ENCODE measurements around the gene RSBN1.
A peak's percentile ranks its signal among the peaks of the same experiment; 100 is the strongest.
"Not testable (repeated sequence)": the region's sequence is repeated elsewhere in the genome, so short reads cannot be mapped to it uniquely, and the experiment has no call there.

Gene RSBN1

DNA sequence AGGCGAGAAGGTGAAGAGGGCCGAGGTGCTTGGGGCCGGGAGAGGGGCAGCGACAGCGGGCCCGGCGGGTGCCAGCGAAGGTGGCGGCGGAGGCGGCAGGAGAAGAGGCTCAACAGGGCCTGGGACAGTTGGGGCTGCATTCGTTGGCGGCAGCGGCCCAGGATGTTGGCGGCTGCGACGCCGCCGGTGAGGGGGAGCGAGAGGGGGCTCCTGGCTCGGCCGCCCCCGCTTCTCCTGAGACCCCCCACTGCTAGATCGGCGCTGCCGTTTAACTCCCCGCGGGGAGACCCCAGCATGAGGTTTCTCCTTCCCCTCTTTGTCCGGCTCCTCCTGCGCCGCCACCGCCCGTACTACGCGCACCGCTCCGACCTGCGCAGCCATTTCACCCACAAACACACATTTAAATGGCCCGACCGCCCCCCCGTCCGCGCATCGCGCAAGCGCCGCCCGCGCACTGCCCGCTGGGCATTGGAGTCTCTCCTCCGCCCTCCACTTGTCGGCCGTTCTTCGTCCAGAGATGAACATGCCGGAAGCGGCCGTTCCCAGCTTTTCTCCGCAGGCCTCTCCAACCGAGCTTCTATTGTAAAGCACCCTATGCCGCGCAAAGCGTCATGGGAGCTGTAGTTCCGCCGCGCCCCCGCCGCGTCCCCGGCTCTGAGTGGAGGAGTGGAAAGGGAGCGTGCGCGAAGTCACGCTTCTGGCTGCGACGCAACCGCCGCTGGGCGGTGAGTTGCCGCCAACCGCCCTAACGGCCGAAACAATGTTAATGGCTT, at the start of gene RSBN1:
RSBN1 (minus strand) TSS at position 589 of the 773 bp plus-strand sequence; CDS start at position 525, 64 bp downstream.
- peak; percentile 100 for DNase-seq

- no peak for DNase-seq
Measured at GRCh38 chr1:113861641-113862040, 49.4 kb upstream of the RSBN1 start.

- DNase-seq = no peak
Measured at GRCh38 chr1:113860891-113861290, 48.6 kb upstream of the RSBN1 start.

- DNase-seq = no peak
Measured at GRCh38 chr1:113859478-113860175, 47.4 kb upstream of the RSBN1 start.

DNA sequence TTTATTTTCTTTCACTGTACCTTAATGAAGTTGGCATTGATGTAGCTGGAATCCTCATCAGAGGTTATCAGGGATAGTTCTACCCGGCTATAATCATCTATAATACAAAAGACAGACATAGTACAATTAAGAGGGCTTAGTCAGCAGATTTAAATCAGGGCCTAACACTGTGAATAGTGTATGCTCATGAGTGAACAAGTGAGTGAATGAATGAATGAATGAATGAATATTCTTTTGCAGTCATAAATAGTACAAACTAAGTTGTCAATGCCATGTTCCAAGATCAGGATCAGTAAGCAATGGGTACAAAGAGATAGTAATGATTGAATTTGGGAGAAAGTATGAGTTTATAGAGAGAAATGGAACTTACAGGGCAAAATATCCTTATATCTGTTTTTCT, 46.7 kb upstream of the RSBN1 start:
- DNase-seq = no peak

GRCh38 chr1:113858418-113858817, 46.1 kb upstream of the RSBN1 start:
- DNase-seq = no peak

- DNase-seq = no peak
Measured at GRCh38 chr1:113857776-113858175, 45.5 kb upstream of the RSBN1 start.

- no peak for DNase-seq
Measured at GRCh38 chr1:113856401-113856790, 44.1 kb upstream of the RSBN1 start.

DNA sequence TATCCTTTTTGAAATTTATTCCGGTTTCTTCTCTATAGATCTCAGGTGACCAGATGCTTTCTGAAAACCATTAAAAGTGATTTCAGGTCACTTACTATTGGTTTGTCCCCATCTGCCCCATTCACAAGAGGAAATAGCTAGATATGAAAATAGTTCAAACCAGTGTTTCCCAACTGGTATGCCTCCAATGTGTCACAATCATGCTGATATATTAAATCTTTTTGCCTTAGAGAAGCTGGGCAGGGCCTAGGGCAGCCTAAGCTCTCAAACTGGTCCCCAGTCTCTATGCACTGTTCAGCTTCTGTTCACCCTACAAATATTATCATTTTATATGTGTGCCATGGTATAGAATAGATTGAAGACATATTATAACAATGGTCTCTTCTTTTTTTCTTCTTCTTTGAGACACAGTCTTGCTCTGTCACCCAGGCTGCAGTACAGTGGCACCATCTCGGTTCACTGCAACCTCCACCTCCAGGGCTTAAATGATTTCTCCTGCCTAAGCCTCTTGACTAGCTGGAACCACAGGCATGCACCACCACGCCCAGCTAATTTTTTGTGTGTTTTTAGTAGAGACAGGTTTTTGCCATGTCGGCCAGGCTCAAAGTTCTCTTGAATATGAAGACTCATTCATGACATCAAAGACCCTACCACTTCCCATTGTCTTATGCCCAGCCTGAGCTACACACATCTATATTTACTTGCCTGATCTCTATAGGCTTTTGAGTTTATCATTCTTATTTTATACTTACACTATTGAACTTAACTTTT, 43.5 kb upstream of the RSBN1 start:
- no peak for DNase-seq

DNA sequence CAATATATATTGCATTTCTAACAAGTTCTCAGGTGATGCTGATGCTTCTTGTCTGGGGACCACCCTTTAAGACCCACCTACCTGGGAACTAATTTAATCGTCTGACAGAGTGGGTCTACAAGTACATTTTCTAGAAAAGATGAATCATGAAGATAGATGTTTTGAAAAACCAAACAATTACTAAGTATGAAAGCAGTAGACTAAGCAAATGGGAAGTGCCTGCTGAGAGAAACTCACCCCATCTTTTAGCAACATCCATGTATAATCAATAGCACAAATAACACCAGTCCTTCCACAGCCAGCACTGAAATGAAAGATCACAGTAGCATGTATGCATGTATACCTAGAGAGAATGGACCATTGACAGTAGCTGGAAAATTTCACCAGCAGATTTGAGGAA, 42.0 kb upstream of the RSBN1 start:
- DNase-seq = no peak

- not testable (repeated sequence) for DNase-seq
Measured at GRCh38 chr1:113852694-113853093, 40.4 kb upstream of the RSBN1 start.

GRCh38 chr1:113850127-113850796, 38.0 kb upstream of the RSBN1 start:
- DNase-seq = no peak

GRCh38 chr1:113849072-113849471, 36.8 kb upstream of the RSBN1 start:
- DNase-seq = no peak

- no peak for DNase-seq
Measured at GRCh38 chr1:113846391-113847035, 34.2 kb upstream of the RSBN1 start.

GRCh38 chr1:113836534-113836933, 24.3 kb upstream of the RSBN1 start:
- no peak for DNase-seq

DNA sequence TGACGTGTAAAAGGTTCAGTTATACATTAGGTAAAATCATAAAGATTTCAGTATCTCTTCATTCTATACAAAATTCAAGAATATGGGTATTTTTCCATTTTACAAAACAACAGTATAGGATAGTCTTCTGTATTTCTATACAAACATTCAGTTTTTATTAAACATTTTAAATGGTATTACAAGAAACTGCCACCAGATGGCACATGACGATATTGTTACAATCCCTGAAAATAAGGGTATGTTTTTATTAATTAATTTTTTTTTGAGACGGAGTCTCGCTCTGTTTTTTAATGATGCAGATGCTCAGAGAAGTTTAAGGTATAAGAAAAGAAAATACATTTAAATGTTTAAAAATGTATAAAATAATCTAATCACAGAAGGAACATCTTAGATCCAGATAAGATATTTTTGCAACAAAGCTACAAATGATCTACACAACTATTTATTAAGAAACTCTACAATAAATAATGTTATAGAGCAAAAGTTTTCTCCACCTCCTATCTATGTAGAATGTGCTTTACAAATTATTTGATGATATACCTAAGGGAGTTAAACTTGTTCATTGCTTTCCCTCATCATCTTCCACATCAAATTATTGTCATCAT, 23.5 kb upstream of the RSBN1 start:
- DNase-seq = peak; percentile 47

- DNase-seq = no peak
Measured at GRCh38 chr1:113834716-113835115, 22.4 kb upstream of the RSBN1 start.

- no peak for DNase-seq
Measured at GRCh38 chr1:113830039-113830438, 17.8 kb upstream of the RSBN1 start.

DNA sequence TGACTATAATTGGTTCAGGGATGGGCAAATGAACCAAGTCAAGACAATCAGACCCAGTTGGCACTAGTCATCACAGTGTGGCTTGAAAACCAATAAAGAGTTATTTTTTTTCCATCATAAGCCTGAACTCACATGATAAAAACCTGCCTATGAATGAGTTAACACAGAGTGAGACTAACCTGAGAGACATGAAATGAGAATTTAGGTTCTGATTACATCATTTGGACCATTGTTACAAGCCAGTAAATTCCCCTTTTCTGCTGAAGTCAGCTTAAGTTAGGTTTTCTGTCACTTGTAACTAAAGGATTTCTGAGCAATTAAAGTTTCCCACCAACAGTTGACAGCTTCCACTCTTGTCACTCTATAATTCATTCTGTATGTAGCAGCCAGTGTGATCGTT, 9.6 kb upstream of the RSBN1 start:
- DNase-seq = no peak

- DNase-seq = no peak
Measured at GRCh38 chr1:113818578-113818977, 6.3 kb upstream of the RSBN1 start.

DNA sequence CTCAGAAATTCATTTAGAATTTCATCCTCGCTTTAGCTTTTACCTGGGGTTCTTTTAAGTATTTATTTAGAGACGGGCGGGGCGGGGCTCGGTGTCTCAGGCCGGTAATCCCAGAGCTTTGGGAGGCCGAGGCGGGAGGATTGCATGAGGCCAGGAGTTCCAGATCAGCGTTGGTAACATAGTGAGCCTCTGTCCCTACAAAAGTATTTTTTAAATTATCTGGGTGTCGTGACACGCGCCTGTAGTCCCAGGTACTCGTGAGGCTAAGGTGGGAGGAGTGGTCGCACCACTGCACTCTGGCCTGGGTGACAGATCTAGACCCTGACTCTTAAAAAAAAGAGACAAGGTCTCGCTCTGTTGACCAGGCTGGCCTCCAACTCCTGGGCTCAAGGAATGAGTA, 942 bp upstream of the RSBN1 start:
- DNase-seq = no peak

DNA sequence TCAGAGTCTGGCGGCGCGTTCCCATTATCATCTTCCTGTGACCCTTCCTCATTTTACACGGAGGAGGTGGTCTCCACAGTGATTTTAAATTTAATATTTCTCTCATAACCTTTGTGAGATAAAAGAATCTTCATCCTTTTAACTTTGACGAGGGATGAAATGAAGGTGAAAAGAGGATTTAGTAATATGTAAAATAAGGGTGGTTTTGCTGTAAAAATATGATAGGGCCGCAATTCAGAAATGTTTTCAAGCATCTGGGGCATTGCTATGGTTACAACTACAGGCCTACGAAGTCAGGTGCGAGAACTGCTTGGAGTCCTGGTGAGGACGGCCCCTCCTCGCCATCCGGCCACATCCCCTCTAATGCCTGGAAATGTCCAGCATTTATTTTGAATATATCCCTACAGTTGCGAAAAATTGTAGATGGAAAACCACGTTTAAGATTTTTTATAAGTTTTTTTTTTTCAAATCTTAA, 422 bp upstream of the RSBN1 start:
- DNase-seq = peak; percentile 22

Data from activated CD4-positive, alpha-beta T cell treated with anti-CD3 and anti-CD28 coated beads, Interleukin-2, amount 50 U/mL, for 16 hours (primary cell).